ENCODE data around the gene ARGLU1. TPM values are rescaled to one million over a fixed set of nuclear protein-coding genes. Genes with fewer than 3 reads are reported as not detected.
A peak's percentile ranks its signal among the peaks of the same experiment; 100 is the strongest.
"Not testable (repeated sequence)": the region's sequence is repeated elsewhere in the genome, so short reads cannot be mapped to it uniquely, and the experiment has no call there.

ARGLU1 gene, protein sequence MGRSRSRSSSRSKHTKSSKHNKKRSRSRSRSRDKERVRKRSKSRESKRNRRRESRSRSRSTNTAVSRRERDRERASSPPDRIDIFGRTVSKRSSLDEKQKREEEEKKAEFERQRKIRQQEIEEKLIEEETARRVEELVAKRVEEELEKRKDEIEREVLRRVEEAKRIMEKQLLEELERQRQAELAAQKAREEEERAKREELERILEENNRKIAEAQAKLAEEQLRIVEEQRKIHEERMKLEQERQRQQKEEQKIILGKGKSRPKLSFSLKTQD
- 22.9 and 50.1 TPM in 2 replicates for total RNA-seq

DNA sequence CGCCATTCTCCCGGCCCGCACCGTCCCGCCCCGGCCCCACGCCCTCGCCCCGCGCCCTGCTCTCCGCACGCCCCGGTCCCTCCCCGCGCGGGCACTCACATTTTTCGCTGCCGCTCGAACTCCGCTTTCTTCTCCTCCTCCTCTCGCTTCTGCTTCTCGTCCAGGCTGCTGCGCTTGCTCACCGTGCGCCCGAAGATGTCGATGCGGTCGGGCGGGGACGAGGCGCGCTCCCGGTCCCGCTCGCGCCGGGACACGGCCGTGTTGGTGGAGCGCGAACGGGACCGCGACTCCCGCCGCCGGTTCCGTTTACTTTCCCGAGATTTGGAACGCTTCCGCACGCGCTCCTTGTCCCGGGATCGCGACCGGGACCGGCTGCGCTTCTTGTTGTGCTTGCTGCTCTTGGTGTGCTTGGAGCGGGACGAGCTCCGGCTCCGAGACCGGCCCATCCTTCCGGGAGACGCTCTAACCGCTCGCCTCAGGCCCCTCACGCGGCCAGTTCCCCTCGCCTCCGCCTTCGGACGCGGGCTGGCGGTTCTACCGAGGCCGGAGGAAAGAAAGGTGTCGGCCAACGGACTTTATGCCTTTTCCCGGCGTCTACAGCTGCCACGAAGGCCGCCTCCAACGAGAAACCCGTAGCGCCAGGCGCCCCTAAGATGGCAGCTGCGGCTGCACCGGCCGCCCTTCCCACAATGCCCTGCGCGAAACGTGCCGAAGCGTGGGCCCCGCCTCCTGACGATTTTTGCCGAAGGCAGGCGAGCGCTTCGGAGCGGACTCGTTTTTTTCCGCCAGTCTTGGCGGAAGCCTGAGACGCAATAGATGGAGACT lies at the start of gene ARGLU1:
Gene ARGLU1 (minus strand): TSS at position 664 of the 825 bp plus-strand sequence. CDS start 218 bp downstream, at position 446.
- peak; percentile 77 for DNase-seq (ENCODE audit: low read depth)

DNA sequence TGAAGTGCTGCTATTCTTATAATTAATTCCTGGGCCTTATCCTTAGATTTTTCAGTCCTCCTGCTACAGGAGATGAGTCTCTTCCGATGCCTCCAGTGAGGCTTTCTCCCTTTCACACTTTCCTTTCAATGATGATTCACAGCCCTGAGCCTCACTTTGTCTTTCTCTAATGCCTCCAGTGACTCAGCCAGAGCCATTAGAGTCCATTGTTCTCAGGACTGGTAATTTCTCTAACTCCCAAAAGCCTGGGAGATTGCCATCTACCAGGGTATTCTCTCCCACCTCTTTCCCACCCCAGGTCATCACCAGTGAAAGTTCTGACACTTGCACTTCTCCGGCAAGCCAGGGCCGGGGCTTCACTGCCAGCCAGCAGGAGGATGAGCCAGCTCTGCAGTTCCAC lies 49.6 kb upstream of the ARGLU1 start:
- peak; percentile 89 for DNase-seq (ENCODE audit: low read depth)

DNA sequence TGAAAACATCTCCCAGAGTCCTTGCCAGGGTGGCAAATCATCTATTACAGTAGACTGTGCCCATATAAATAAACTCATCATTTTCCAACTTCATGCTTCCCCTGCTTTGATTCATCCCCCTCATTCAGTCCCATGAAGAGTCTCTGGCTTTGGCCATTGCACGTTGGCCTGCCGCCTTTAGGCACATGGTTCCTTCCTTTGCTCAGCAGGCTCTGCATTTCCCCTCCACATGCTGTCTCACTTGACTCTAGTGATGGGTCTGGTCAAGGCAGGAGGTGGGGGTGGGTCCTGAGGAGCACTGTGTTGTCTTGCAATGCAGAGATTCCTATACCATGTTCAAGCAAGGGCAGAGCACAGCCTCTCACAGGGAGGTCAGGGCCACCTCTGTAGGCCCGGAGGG lies 48.8 kb upstream of the ARGLU1 start:
- no peak for DNase-seq (ENCODE audit: low read depth)

DNA sequence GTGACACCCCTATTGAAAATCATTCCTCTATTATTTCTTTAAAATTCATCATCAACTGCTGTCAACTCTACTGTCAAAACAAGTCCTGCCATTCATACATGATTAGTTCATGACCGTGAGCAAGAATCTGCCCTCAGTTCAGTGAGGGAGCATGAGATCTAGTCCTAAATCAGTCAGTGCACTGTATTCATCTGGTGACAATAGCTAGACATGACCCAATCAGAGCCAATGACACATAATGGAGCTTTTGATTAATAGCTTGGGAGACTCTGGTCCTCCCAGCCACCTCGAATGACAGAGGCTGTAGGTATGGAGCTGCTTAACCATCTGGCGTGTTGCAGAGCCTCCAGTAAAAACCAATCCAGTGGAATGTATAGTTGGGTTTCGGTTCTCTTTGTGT lies 46.9 kb upstream of the ARGLU1 start:
- no peak for DNase-seq (ENCODE audit: low read depth)

DNA sequence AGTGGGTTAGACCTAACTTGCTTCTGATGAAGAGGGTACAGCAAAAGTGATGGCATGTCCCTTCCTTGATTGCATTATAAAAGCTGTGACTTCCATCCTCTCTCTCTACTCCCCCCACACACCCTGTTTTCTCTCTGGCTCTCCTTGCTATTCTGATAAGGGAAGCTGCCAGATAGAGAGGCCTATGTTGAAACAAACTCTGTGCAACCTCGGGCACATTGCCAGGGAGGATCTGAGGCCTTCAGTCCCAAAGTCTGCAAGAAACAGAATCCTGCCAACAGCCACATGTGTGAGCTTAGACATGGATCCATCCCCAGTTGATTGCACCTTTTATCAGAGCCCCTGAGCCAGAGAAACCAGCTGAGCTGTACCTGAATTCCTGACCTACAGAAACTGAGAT lies 44.8 kb upstream of the ARGLU1 start:
- peak; percentile 11 for DNase-seq (ENCODE audit: low read depth)

DNA sequence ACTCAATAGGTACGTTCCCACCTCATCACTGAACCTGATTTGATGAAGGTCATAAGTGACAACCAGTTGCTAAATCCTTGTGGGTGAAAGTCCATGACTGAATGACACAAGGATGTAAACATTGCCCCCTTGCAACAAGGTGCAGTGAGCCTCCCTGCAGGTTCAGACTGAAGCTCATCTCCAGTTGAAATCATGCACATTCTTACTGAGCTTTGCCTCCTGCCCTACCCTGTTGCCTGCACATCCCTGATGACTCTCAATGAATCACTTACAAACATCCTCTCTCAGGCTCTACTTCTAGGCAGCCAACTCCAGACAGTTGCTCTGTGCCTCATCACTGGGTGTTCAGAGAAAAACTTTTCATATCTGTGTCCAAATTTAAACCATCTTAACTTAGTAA lies 42.5 kb upstream of the ARGLU1 start:
- peak; percentile 31 for DNase-seq (ENCODE audit: low read depth)

DNA sequence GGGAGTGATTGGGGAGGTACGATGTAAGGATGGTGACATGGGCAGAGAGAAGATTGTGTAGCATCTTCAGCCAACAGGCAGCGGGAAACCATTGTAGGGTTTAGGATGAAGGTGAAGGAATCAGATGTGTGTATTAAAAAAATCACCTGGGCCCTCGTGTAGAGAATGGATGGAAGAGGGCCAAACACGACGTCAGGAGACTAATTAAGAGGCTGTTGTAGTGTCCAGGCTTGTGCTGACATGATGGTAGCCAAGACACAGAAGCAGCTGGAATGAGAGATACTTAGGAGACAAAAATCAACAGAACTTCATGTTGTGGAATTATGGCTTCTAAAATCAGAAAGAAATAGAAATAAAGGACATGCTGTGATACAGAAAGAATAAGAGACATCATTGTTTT lies 41.2 kb upstream of the ARGLU1 start:
- no peak for DNase-seq (ENCODE audit: low read depth)

DNA sequence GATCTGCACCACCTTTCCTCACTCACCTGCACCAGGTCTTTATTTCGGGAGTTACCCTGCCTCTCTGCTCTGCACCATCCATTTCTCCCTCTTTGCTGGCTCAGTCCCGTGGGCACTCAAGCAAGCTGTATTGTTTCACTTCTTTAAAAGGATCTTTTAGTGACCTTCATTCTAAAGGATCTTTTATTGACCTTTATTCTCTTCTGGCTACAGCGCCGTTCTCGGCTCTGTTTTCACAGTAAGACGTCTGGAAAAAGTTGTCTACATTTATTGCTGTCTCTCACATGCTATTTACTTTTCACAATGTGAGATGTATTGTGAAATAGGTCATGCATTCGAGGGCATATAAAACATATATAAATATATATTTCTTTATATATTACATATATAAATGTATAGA lies 35.6 kb upstream of the ARGLU1 start:
- no peak for DNase-seq (ENCODE audit: low read depth)

DNA sequence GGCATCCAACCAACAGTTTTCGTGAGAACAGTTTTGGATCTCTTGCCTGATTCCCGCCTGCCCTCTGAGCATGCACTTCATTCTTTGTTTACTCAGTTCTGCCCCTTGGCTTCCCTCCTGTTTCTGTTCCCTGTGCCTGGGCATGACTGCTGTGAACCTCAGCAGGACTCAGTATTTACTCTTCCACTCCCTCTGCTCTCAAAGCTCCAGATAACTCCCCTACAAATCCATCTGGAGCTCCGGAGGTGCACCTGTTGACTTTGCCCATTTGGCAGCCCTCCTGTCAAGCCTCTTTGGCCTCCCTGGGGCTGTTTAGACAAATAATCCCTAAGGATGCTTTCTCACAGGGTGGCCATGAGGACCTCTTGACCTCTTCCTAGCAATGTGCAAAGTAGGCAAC lies 34.2 kb upstream of the ARGLU1 start:
- DNase-seq (ENCODE audit: low read depth), result no peak

DNA sequence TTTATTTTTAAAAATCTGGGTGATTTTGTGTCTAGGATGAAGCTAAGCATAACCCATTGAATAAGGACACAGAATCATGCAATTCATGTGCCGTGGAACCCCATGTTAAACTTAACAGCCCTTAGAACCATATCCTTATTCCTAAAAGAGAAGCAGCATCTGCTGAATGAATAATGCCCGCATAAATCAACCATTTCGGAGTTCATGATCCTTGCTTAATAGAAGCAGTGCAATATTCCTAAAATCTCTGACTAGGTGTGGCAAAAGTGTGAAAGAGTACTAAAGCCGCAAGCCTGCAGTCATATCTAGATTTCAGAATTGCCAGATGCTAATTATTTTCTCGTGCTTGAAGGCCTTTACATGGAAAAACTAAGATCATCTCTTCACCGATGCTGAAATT lies 33.6 kb upstream of the ARGLU1 start:
- no peak for DNase-seq (ENCODE audit: low read depth)

DNA sequence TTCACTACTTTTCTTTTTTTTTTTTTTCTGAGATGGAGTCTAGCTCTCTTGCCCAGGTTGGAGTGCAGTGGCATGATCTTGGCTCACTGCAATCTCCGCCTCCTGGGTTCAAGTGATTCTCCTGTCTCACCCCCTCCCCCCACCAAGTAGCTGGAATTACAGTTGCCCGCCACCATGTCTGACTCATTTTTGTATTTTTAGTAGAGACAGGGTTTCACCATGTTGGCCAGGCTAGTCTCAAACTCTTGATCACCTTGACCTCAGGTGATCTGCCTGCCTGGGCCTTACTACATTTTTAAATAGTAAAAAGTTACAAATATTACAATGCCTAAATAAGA lies 32.8 kb upstream of the ARGLU1 start:
- not testable (repeated sequence) for DNase-seq (ENCODE audit: low read depth)

DNA sequence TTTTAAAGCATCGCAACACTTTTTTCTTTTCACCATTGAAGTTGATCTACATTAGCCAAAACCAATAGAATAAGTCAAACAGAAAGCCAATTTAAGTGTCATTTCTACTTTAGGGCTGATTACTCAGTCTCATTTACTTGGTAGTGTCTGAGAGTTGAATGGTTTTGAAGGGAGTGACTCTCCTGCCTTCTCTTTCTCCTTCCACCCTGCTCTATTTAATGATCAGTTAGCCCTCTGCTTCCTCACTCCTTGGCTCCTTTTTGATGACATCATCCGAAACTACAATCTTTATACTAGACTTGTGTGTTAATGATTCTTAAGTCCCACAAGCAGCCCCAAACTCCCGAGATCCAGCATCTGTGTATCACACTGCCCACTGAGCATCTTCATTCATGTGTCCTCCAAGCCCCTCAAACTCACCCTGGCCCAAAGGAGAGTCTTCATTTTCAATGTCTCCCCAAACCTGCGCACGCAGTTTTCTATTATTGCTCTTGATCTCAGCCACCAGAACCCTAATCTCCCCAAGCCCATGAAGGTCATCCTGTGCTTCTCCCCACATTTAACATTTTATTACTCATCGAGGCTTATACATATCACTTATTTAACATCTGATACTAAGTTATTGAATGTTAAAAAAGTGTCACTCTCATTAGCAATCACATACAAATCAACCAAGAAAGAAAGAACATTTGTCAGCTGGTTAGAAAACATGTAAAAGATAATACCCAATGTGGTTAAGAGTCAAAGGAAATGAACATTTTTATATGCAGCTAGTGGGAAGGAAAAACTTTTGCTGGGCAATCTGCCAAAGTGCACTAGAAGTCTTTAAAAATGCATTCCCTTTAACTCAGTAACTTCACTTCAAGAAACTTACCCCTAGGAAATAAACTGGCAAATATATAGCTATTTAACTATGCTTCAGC lies 32.2 kb upstream of the ARGLU1 start:
- peak; percentile 89 for DNase-seq (ENCODE audit: low read depth)

DNA sequence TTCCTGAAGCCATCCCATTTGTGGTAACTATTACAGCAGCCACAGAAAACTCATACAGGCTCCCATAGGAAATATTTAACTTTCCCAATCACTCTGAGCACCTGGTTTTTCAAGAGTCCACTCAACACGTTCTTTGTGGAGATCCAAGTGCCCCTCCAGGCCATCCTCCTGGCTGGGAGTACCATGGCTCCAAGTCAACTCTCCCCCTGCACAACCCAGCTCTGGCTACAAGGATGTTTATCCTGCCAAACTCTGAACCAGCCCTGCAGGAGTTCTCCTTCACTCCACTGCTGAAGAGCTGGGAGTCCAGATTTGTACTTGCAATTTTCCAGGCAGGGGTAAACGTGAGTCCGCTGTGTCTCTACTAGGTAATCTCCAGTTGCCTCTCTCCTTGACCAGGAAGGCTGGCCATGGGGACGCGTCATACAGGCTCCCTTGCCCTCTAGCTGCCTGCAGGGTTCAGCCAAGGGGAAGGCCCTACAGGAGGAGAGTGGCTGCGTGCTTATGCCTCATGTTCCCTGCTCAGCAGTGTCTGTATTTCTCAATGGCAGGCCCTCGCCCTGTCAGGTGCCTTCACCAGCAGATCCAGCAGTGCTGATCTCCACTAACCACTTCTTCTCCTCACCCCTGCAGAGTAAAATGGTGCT lies 29.9 kb upstream of the ARGLU1 start:
- DNase-seq (ENCODE audit: low read depth), result no peak

DNA sequence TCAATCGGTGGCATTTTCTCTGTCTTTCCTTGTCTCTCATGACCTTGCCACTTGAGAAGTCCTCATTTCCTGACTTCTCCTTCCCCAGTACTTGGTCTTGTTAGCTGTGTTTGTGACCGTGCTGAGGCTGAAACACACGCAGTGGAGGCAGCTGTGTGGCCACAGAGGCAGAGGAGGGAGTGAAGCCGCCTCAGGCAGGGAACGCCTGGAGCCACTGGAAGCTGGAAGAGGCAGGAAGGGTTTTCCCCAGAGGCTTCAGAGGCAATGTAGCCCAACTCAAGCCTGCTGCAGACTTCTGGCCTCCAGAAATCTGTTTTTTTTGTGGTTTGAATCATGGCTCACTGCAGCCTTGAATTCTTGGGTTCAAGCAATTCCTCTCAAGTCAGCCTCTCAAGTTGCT lies 29.2 kb upstream of the ARGLU1 start:
- no peak for DNase-seq (ENCODE audit: low read depth)

DNA sequence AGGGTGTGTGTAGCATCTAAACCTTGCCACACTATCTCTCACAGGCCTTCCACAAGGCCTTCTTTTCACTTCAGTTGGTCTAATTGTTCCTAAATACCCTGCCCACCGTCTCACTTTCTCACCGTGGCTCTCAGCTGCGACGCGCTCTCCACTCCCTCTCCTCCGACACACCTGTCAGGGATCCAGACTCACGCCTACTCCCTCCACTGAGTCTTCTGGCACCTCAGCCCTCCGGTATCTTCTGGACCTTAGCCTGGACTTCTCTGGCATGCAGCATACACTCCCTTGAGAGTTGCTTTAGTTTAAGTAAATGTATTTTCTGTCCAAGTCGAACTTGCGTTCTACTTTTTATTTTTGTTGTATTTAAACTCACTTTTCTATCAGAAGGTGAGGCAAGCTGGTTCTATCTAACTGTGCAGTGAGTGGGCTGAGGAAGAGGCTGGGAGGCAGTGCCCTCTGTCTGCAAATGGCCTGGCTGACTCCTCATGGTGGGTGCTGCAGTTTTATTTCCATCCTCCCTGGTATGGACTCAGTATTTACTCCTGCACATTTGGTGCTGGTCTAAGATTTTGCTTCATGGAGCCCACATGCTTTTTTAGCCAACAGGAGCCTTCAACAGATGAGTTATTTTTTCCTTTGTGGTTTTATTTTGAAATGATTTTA lies 28.5 kb upstream of the ARGLU1 start:
- no peak for DNase-seq (ENCODE audit: low read depth)

DNA sequence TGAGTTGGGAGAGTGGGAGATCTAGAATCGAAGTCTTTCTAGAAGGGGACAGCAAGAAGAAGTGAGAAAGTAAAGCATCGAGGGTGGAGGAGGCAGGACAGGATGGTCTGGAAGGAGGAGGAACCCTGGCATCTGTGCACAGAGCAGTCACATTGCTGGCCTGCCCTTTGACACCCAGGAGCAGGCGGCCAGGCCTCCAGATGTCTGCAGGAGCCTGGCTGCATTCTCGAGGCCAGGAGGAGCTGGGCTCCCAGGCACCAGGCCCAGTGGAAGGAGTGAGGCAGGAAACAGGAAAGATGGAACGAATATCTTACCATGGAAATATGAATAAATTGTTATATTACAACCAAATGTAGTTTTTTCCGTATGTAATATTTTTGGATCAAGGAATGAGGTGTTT lies 27.7 kb upstream of the ARGLU1 start:
- no peak for DNase-seq (ENCODE audit: low read depth)

DNA sequence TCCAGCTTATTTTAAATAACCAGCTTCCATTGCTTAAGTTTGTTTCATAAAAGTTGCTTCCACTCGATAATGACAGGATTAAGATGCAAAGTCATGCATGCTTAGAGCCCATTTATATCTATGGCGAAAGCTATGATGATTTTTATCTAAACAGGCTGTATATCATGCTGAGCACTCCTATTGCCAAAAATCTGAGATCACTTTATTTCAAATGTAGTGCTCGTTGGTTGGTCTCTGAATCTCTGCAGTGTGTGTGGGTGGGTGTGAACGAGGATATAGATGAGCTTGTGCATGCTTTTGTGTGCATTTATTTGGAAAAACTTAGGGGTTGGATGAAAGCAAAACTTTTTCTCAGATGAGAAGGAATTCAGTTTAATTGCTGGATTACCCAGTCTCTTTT lies 27.0 kb upstream of the ARGLU1 start:
- no peak for DNase-seq (ENCODE audit: low read depth)

DNA sequence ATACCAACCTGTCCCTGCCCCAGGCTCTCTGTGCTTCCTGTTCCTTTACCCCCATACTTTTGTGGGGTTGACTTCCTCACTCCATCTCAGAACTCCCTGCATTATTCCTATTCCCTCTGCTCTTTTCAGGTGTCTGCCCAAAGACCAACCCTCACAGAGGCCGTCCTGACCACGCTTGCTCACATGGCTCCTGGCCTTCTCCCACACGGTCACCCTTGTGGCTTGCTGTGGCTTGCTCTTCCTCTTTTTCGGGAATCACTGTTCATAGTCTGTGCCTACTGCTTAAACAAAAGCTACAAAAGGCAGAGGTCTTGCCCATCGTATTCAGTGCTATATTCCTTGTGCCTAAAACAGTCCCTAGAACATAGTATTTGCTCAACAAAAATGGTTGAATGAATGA lies 25.2 kb upstream of the ARGLU1 start:
- DNase-seq (ENCODE audit: low read depth), result no peak

DNA sequence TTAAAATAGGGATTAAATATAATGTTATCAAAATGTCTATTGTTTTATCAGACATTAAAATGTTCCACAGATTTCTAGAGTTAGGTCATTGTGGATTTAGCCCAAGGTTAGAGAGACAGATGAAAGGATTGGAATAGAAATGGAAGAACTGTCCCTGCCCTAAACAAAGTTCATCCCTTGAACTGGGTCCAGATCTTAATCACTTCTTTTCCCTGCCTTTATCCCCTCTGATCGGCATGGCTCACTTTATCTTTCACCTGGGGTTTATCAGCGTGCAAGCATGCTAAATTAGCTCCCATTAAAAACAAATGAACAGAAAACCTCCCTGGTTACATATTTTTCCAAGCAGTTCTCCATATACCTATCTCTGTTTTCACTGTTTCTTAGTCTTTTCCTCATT lies 23.4 kb upstream of the ARGLU1 start:
- no peak for DNase-seq (ENCODE audit: low read depth)

DNA sequence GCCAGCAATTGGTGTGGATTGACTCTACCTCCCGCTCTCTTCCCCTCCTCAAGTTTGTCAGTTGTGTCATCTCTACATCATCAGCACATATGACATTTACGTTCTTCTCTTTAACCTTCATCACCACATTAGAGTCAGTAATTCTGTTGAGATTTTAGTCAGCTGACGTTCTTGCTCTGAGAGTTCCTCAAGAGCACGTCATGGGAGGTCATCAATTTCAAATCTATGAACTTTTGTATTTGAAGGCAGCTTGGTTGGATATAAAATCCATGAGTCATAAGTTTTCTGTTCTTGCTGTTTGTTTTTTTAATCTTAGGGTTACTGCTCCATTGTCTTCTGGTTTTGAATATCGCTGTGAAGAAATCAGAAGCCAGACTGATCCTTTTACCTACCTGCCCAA lies 21.8 kb upstream of the ARGLU1 start:
- no peak for DNase-seq (ENCODE audit: low read depth)

DNA sequence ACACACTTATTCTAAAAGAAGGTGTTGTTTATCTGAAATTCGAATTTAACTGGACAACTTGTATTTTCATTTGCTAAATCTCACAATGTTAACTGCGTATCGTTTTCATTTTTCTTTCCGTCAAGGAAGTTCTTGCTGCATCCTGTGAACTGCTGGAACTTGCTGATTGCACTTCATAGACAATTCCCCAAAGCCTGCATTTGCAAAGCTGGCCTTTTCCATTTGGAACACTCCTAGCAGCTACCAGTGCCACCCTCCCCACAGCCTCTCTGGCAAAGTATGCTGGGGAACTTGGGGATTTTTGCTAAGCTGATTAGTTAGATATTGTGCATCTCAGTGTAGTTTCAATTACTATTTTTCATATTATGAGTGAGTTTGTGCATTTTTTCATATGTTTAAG lies 20.4 kb upstream of the ARGLU1 start:
- no peak for DNase-seq (ENCODE audit: low read depth)

Measured in renal cortical epithelial cell (primary cell).